Measurements from ENCODE around the gene TSPYL2.

TSPYL2 gene

DNA sequence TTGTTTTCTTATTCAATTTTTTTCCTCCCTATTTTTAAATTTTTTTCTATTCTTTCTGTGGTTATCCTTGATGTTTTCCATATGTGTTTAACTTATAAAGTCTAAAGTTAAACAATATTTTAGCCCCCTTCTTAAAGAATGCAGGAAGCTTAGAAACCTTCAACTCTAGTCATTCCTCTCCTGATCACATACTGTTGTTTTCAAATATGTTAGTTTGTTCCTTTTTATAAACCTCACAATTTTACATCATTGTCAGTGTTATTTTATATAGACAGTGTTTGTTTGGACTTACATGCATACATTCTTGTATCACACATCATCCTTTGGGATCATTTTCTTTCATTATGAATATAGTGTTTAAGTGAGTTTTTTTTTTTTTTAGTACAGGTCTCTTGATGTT lies 43.3 kb downstream of the TSPYL2 start:
- no peak for DNase-seq (ENCODE audit: low read depth in 2 of 2)

DNA sequence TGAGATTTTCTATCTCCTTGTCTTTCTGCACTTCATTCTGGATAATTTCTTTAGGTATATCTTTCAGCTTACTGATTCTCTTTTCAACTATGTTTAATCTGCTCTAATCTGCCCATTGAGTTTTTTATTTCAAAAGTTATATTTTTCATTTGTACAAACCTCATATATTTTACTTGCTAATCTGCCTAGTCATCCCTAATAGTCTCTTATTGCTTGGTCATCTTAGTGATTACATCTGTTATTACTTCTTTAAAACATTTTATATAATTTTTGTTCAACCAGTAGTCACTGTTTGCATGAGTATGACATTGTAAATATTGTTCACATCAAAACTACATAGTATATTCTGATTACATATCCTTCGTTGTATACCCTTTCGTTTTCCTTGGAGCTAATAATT lies 44.2 kb downstream of the TSPYL2 start:
- no peak for DNase-seq (ENCODE audit: low read depth in 2 of 2)

DNA sequence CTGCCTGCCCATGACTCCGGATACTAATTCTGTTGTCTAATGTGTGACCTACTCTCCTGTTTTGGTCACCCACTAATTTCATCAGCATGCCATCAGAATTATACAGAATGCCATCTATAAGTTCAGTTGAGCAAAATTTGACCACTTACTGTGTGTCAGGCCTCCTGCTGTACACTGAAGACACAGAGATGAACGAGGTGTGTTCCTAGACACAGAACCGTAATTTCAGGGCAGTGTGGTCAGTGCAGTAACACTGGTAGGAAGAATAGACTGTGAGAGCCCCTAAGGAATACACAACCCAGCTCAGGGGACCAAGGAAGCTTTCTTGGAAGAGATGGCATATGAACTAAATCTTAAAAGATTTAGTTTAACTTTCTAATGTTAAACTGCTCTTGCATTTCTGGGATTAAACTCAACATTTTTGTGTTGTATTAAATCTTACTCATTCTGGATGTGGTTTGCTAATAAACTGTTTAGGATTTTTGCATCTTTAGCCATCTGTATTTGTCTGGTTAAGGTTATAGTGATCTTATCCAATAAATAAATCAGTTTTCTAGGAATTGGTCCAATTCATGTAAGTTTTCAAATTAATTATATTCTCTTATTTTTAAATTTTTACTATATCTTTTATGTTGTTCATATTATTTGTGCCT lies 46.1 kb downstream of the TSPYL2 start:
- no peak for DNase-seq (ENCODE audit: low read depth in 2 of 2)

DNA sequence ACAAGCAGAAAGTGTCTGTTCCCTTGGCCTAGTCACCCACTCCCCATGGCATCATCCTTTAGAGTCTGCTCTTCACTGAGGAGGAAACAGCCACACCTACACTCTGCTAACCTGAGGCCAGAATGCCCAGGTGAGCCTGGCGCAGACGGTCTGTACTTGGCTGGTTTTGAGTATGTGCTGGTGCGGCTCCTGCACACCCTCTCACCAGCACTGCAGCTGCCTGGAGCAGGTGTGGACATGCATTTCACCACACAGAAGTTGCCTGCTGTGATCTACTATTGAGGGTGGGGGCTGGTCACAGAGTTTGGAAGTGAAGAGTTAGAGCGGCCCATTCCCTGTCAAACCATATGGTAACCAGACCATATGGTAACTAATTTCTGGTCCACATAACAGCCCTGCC lies 51.2 kb downstream of the TSPYL2 start:
- no peak for DNase-seq (ENCODE audit: low read depth in 2 of 2)

DNA sequence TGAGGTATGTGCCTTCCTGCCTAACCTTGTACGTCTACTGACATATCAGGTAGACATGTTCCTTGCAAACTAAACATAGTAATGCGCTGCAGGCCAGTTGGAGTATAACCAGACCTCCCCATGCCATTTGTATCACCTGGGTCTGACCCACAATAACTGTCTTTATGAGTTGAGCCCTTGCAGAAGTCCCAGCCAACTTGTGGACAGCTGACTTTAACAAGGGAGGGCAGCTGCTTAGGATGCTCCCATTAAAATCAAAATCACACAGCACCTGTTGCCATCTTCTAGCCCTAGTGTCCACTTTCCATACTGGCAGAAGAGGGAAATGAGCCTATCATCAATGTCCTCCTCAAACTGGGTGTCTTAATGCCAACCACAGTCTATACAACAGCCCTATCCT lies 53.4 kb downstream of the TSPYL2 start:
- DNase-seq (ENCODE audit: low read depth in 2 of 2): no peak
